ENCODE results near the gene FAT4.

FAT4 gene

DNA sequence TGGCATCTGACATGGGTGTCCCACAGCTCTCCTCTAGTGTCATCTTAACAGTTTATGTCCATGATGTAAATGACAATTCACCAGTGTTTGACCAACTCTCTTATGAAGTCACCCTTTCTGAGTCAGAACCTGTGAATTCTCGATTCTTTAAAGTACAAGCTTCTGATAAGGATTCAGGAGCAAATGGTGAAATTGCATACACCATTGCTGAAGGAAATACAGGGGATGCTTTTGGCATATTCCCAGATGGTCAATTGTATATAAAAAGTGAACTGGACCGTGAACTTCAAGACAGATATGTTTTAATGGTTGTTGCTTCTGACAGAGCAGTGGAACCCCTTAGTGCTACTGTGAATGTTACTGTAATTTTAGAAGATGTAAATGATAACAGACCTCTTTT, 4.6 kb downstream of the FAT4 start:
- no peak for DNase-seq

DNA sequence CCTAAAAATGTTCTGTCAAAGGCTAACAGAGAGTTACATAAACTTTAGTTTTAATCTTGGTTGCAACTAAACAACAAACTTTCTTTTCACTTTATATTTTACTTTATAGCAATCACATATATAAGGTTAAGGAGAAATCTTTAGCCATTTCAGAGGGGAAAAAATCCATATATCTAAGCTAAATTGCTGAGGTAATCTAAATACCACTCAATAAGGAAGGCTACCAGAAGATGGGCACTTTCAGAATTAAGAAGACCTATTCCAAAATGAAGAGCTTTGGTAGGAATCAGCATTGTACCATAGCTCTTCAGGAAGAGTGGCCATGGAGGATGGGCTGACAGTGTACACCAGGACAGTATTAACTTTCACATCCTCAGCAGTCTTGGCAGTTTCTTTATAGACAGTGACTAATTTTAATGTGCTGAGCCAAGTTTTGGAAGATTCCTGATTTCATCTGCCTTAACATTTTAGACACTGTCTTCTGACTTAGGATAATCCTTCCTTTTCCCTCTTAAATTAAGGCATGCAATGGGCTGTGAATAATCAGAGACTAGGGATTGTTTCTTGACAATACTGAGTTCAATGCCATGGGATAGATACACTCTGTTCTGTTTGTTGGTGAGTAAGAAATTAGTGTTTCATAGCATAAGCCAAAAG, 7.1 kb downstream of the FAT4 start:
- DNase-seq, result no peak

DNA sequence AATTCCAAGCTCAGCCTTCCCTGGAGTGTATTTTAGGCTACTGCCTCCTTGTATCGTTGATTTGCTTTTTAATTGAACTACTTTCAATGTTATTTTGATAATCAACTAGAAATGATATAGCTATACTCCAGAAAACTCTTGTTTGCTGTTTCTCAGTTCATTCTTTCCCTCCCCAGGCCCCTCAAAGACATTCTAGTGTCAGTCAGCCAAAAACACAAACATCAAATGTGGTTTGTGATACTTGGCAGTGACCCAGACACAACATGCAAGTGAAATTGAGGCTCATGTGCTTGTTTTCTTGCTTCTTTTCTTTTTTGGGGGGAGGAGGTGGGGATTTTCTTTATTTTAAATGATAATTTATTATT, 7.6 kb downstream of the FAT4 start:
- no peak for DNase-seq

DNA sequence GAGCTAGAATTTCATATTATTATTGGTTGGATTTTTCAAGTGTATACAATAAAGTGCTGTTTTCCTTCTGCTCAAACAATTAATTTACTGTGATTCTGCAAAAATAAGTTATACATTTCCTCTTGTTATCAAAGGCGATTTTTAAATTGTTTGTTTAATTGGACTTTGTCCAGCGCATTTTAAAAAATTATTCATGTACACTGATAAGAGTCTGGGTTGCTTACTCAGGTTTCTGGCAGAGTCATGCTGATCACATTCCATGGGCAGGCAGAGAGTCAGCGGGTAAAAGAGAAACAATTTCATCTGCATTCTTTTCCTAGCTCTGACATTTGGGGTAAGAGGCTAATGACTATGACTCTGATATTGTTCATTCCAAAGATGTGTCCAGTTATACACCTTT, 8.9 kb downstream of the FAT4 start:
- DNase-seq, result peak; percentile 49

DNA sequence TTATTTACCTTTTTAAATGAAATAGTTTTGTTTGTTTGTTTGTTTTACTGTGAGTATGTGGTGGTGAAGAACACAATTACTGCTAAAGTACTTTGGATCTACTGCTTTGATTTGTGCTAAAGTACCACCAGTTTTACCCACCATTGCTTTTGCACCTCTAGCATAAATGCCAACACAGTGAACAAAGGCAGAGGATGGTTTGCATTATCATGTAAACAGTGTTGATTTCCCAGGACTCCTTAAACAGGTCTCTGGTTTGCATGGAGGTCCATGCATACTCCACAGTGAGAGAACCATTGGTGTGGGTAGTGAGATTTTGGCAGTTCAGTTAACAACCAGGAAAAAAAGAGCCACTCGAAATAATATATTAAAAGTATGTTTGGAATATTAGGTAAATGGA, 11.0 kb downstream of the FAT4 start:
- no peak for DNase-seq

DNA sequence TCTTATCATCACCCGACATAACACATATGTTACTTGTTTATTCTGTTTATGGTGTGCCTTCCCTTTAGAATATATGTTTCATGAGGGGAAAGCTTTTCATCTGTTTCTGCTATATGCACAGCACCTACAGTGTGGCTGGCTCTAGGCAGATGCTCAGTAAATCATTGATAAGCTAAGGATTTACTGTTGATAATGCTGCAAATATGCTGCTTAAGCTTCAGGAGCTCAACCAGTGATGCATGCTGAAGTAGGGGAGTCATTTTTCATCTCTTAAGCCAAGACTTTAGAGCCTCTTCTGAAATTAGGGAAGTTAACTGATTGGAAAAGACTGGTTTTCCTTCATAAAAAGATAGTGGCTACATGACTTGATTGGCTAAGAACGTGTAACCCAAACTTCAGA, 16.4 kb downstream of the FAT4 start:
- no peak for DNase-seq

DNA sequence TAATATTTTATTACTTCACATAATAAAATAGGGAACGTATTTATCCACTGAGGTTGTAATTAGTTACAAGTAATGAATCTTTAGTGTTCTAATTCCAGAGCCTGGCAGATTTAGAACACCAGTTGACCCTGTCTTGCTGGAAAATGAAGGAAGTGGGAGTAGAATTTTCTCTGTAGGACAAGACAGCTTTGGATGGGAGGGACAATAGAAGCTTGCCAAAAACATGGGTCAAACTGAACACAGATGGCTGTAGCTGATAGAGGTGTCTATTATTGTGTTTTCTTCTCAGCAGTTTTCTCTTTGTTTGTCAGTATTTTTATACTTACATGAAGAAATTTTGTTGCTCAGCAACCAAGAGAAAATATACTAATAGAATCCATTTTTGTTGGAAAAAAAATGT, 20.2 kb downstream of the FAT4 start:
- no peak for DNase-seq

DNA sequence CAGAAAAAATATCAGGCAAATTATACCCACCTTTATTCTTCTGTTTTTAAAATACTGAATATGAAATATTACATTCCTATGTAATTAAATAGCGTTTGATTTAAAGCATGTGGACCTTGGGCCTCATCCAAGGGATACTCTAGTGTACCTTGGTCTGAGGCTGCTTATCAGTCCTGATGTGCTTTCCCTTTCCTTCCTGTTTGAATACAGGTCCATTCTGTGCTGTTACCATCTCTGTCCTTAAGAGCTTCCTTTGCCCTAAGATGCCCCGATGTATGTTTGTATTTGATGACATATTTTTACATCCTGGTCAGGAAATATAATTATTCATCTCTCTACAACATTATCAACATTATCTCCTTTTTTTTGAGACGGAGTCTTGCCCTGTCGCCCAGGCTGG, 24.1 kb downstream of the FAT4 start:
- DNase-seq, result no peak

DNA sequence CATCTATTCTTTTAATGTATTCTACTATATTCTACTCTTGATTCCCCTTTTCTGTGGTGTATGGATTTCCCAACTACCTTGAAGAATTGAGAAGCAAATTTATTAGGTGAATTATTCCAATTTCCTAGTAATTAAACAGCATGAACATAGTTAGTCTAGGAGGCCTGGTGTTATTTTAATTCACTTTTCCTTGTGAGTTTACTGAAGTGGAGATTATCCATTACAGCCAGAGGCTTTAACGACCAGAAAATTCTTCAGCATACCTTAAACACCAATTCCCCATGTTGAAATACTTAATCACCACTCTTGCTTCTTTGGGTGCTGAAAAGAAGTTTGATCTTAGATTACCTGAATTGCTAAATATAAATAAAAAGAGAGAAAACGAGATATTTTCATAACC, 29.4 kb downstream of the FAT4 start:
- DNase-seq, result no peak

DNA sequence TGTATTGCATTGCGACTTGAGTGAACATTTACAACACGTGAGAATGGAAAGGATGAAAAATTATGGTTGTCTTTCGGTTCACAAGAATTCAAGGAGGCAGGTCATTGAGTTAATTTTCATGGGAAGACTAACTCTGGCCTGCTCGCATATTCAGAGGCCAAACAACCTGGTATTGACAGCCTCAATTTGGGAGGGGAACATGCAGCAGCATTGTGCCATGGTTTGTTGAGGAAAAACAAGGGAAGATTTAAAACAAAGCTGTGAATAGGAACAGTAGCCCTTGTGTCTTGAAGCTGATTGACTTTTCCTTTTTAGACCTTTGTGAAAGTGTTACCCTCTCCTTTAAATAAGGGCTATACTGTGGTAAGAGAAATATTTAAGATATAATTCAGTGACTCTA, 31.9 kb downstream of the FAT4 start:
- DNase-seq, result no peak

DNA sequence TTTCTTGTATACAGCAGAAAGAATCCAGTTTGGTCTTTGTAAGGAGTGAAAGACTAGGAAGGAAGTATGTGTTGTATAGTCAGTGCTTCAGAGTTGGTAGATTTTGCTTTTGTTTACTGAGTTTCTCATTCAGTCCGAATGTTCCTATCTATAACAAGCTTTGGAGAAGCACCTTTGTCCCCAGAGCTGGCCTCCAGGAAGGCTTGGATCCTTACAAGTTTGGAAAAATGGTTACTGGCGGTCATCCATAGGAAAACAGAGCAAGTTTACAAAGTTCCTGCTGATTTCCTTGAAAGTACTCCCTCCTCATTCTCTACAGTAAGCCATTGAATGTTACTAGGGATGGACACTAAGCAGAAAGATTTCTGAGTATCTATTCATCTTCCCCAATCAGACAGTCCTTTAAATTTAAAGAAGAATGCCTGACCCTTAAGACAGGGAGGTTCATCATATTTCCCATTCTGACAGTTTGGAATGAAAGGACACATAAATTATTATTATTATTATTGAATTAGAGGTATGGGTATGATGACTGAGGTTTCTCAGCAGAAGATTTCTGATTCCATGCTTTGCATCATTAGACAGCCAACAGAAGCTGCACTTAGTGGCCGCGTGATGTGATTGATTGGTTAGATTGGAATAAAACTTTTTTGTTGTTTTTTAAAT, 35.8 kb downstream of the FAT4 start:
- no peak for DNase-seq

DNA sequence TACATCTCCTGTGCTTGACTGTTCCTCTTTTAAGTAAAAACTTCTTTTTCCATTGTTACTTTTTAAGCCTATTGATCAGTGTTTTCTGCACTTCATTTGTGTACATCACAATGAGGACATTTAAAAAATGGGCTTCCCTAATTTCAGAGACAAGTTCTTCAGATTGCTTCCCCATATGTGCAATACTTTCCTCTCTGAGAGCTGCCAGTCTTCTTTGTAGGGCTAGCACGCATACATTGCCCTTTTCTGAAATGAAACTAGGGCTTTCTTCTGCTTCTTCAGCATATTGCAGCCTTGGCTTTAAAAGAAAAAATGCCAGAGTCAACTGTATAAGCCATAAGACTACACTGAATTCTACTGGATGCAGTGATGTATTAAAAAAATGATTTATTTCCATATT, 37.8 kb downstream of the FAT4 start:
- peak; percentile 17 for DNase-seq

DNA sequence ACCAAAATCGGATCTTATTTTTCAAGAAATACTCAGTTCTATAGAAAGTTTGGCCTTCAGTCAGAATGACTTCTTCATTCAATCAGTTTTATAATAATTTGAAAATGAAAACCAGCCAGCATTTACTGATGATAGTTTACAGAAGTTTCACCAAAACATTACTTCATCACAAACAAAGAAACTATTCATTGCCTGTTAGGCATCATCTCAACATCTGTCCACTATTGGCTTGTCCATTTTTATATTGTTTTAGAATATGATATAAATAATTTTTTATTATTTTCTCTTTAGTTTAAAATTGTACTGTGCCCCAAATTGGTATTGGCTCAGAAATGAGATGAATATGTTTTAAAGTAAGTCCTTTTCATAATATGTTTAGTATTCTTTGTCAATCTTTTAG, 38.4 kb downstream of the FAT4 start:
- DNase-seq, result no peak

DNA sequence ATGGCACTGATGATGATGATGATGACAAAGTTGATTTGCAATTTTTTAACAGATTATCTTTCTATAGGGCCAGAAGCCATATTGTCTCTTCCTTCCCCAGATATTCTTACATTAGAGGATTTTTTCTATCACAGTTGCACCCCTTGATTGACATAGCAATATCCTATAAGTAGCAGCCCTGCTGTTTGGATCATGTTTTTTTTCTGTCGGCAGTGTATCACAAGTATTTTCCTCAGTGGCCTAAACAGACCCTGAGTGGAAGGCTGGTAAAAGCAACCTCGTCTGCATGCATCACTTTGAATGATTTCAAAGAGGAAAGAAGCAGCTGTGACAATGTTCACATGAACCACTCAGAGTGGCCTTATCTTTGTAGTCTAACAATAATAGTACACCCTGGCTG, 41.0 kb downstream of the FAT4 start:
- no peak for DNase-seq

DNA sequence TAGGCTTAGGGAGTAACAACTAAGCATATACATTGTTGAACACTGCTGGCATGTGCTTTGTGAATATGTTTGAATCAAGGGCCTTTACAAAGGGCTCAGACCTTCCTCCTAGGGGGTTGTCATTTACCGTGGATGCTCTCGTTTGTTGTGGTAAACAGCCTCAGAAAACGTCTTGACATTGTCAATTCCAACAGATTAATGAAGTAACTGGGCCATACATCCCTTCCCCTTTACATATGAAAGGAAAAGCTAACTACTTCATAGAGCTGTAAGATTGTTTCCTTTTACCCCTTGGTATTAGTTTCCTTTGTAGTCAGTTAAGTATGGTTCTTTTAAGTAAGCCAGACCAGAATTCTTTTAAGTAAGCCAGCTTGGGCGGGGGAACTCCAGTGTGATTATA, 42.9 kb downstream of the FAT4 start:
- DNase-seq, result no peak

DNA sequence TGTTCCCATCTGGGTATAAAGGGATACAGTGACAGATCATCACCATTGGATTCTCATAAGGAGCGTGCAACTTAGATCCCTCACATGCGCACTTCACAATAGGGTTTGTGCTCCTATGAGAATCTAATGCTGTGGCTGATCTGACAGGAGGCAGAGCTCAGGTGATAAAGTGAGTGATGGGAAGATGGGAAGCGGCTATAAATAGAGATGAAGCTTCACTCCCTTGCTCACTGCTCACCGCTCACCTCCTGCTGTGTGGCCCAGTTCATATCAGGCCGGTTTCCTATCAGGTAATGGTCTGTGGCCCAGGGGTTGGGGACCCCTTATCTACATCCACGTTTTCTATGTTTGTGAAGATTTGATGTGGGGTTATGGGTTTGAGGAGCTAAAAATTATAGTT, 43.7 kb downstream of the FAT4 start:
- no peak for DNase-seq

DNA sequence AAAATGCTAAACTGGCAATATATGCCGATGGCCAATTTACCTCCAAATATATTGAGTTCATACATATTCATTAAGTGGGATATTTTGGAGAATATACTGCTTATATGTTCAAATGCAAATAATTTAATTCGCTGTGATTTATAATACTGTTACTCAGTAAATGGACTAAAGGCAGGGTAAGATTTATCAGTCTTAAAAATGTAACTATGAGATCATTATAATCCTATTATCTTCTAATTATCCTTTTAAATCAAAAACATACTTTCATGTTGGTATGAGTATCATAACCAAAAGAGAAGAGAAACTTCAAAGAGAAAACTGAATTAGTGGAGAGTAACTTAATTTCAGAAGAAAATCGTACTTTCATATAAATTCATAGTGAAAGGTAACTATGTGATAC, 44.6 kb downstream of the FAT4 start:
- DNase-seq, result no peak

DNA sequence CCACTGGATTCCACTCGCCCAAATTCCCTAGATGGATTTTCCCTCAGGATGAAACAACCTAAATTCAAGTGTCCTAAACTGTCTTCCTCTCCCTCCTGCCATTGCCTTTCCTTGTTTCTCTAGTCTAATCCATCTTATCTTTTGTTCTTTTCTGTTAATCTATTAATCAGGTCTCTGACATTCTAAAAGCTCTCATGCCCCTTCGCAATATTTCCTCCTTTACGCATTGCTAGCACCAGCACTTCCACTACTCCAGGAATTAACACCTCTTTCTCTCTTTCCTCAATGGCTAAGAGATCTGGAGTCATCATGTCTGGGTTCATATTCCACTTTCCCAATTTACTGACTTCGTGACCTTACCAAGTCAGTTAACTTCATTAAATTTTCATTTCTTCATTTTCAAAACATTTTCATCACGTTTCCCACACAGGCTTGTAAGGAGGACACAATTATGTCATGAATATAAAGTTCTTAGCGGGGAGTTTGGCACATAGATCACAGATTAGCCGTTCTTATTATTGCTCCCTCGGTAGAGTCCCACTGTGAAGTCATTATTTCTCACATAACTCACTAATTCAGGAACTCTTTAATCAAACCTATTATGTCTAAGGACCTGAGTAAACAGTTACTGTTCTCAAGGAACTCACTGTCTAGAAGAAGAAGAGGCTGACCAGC, 45.3 kb downstream of the FAT4 start:
- no peak for DNase-seq

DNA sequence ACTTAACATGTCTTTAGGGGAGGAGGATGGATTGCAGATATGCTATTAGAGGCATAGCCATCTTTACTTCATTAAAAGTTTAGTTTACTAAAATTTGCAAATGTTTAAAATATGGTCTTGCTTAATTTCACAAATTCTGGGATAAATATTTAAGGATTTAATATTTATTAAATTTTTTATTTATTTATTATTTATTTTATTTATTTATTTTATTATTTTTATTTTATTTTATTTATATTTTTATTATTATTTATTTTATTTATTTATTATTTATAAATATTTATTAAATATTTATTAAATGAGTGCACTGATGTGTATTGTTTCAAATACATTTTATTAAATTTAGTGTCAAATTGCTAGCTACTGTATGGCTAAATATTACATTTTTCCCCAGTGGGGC, 46.0 kb downstream of the FAT4 start:
- no peak for DNase-seq
